Psoas muscle (tissue), 8 donors: ENCODE results near the gene ZNF639. TPM values are rescaled to one million over a fixed set of nuclear protein-coding genes. Genes with fewer than 3 reads are reported as not detected.
A peak's percentile ranks its signal among the peaks of the same experiment; 100 is the strongest.
"Not testable (repeated sequence)": the region's sequence is repeated elsewhere in the genome, so short reads cannot be mapped to it uniquely, and the experiment has no call there.

ENCODE experiments used
- ATAC-seq, 4 donors: fragments of 200-7000 bp; cut with Tn5 transposase; one replicate each; pipeline ENCODE4 v1.9.1; 2020; ENCODE audit warnings: moderate library complexity in 3 of 4, mild to moderate bottlenecking in 2 of 4
- DNase-seq, 2 donors: peaks; one replicate each; pipeline ENCODE4 v3.0.0-alpha.2; 2020
- H3K27ac ChIP-seq: fragments of 200-600 bp; one replicate; pipeline ENCODE4 v1.8.0; 2022
- H3K27me3 ChIP-seq, 3 donors: fragments of 200-600 bp in 1 of 3; one replicate each; pipeline versions ENCODE4 v1.6.1 to v1.8.0; 2013 to 2022; ENCODE audit warnings: low read length in 2 of 3, mild to moderate bottlenecking in 2 of 3, moderate library complexity in 1 of 3; ENCODE audit not compliant: insufficient read depth in 3 of 3
- H3K36me3 ChIP-seq, 2 donors: fragments of 200-600 bp in 1 of 2; one replicate each; pipeline versions ENCODE4 v1.6.1 to v1.8.0; 2013 to 2022; ENCODE audit warnings: low read depth in 1 of 2, mild to moderate bottlenecking in 1 of 2, moderate library complexity in 1 of 2; ENCODE audit not compliant: insufficient read depth in 1 of 2
- H3K4me1 ChIP-seq: fragments of 200-600 bp; one replicate; pipeline ENCODE4 v1.8.0; 2022
- H3K4me3 ChIP-seq: fragments of 200-600 bp; one replicate; pipeline ENCODE4 v1.8.0; 2022; ENCODE audit warnings: mild to moderate bottlenecking
- H3K9me3 ChIP-seq: fragments of 200-600 bp; one replicate; pipeline ENCODE4 v1.8.0; 2022
- WGBS, 3 donors: extraction: QIAGEN DNeasy Blood & Tissue Kit; methylation state at CpG; one replicate each; pipeline versions ENCODE4 v1.1.6 to v1.1.7; 2013; 5-methylcytosine and 5-hydroxymethylcytosine counted together
- intact Hi-C, 2 donors: fragments of 100-400 bp; cut with DNase I; formaldehyde crosslinking; loops; one replicate each; pipeline versions ENCODE4 v1.11.0 to v1.14.2; 2022
- long read RNA-seq, 2 donors: library from polyadenylated mRNA; unstranded; transcript quantifications; one replicate each; pipeline ENCODE4 v2.0.0, GENCODE V29; 2021
- polyA plus RNA-seq, 3 donors: library from polyadenylated mRNA; stranded (reverse); fragments of 200-250 nt; gene quantifications; one replicate each; pipeline ENCODE4 v1.2.3, GENCODE V29; 2013
- total RNA-seq, 4 donors: library from RNA; stranded (reverse); fragmentation: NEBNext Ultra II Directional in 2 of 4; extraction: Animal tissue kit (Norgen Biotek cat#: 25700) in 2 of 4; gene quantifications; one replicate each; pipeline versions ENCODE4 v1.2.1 to v1.2.4, GENCODE V29; 2021 to 2023
- TF ChIP-seq, protein P1 (sequence below): fragments of 200-600 bp; IDR thresholded peaks from one replicate; pipeline ENCODE4 v1.8.0; 2022; ENCODE audit warnings: antibody characterized with exemption
- donor health status: healthy with polysubstance abuse.
- donor health status: DM: no; HTN: no; CAD: no; lungs with moderate emphysema.
- donor health status: Bipolar disorder and iron deficiency.
- donor health status: healthy.
- donor health status: DM: yes; HTN: yes; CAD: no.
- donor health status: DM: no; HTN: no; CAD: no.
- donor health status: DM: no; HTN: no; CAD: no.
- donor health status: DM: yes; HTN: yes; CAD: no.

Gene ZNF639, protein sequence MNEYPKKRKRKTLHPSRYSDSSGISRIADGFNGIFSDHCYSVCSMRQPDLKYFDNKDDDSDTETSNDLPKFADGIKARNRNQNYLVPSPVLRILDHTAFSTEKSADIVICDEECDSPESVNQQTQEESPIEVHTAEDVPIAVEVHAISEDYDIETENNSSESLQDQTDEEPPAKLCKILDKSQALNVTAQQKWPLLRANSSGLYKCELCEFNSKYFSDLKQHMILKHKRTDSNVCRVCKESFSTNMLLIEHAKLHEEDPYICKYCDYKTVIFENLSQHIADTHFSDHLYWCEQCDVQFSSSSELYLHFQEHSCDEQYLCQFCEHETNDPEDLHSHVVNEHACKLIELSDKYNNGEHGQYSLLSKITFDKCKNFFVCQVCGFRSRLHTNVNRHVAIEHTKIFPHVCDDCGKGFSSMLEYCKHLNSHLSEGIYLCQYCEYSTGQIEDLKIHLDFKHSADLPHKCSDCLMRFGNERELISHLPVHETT
- 10 to 100 TPM; 22.9 to 30.7 (median 27.9) TPM for total RNA-seq
- polyA plus RNA-seq, result 10 to 100 TPM; 16.2 to 45.4 (median 25.8) TPM
- long read RNA-seq, donor 1, transcript ZNF639-207 (7 exons, 1,228 nt), result major isoform, 21 of 41 reads
- long read RNA-seq, donor 1, transcript ZNF639-209 (6 exons, 2,033 nt), result minor isoform, 8 of 41 reads
- long read RNA-seq, donor 1, partial matches to known transcripts, result 2 of 41 reads
- long read RNA-seq, donor 1, other reads (novel, unspliced or antisense), result 9 of 41 reads
- long read RNA-seq, donor 2, transcript ZNF639-209 (6 exons, 2,033 nt), result minor isoform, 20 of 67 reads
- long read RNA-seq, donor 2, transcript ZNF639-207 (7 exons, 1,228 nt), result major isoform, 36 of 67 reads
- long read RNA-seq, donor 2, partial matches to known transcripts, result 1 of 67 reads
- long read RNA-seq, donor 2, other reads (novel, unspliced or antisense), result 10 of 67 reads

DNA sequence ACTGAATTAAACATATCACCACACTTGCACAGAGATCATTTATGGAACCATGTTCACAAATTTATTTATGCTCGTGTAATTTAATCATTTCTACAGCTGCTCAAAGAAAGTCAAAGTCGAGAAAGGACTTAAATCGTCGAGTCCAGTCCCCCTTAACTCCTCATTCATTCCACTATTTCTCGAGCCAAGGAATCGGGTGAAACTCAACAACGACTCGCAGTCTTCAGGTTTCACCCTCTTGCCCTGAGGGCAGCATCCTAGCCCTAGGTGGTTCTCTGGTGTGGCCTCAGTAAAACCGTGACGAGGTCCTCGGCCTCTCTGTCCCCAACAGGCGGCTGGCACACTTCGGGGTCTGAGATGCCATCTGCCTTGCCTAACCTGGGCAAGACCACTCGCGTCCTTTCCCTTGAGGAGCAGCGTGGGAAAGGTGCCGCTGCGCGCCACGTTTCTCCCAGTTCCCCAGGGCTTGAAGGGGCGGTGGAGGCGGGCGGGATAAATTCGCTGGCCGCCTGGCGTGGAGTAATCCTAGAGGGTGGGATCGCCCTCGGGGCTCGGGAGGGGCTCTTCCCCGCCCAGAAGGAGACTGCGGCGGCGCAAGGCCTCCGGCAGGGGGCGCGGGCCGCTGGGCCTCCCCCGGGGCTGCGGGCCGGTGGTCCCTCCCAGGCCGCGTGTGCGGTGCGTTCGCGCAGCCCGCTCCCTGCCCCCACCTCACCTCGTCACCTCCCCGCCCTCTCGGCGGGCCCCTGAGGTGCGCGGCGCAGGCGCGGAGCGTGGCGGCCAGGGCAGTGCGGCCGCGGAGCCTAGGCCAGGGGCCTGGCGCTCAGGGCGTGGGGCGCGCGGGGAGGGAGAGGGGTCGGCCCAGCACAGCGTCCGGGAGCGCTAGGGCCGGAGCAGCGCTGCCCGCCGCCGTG, at the start of gene ZNF639:
ZNF639 (plus strand) TSS at position 746 of the 911 bp plus-strand sequence. CDS start 5,263 bp downstream, outside the sequence.
- ATAC-seq, result peak; percentile 91 to 96 (median 94)
- TF ChIP-seq, protein P1, sequence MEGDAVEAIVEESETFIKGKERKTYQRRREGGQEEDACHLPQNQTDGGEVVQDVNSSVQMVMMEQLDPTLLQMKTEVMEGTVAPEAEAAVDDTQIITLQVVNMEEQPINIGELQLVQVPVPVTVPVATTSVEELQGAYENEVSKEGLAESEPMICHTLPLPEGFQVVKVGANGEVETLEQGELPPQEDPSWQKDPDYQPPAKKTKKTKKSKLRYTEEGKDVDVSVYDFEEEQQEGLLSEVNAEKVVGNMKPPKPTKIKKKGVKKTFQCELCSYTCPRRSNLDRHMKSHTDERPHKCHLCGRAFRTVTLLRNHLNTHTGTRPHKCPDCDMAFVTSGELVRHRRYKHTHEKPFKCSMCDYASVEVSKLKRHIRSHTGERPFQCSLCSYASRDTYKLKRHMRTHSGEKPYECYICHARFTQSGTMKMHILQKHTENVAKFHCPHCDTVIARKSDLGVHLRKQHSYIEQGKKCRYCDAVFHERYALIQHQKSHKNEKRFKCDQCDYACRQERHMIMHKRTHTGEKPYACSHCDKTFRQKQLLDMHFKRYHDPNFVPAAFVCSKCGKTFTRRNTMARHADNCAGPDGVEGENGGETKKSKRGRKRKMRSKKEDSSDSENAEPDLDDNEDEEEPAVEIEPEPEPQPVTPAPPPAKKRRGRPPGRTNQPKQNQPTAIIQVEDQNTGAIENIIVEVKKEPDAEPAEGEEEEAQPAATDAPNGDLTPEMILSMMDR, result peak; percentile 87
- H3K27ac ChIP-seq, result peak within 1 kb of the TSS; percentile 94
- peaks cover 0 to 22% of the 10 kb centered on the region in 2 donors for H3K36me3 ChIP-seq
- 1% methylated on average over 28 to 73 of the region's 75 CpGs for WGBS, 3 donors
- peak; percentile 90 to 92 for DNase-seq
- peaks cover 13% of the 10 kb centered on the region for H3K4me1 ChIP-seq
- peak within 1 kb of the TSS; percentile 99 for H3K4me3 ChIP-seq
- H3K9me3 ChIP-seq, result no peaks in the 10 kb centered on the region
- H3K27me3 ChIP-seq, result no peaks in the 10 kb centered on the region
- intact Hi-C loops, result loop anchor here (2.0 to 5.0 kb wide), 3 partner anchors 24 to 240 kb away; partner anchors contain the start of genes ACTL6A (in 1 of the 2), MFN1 (in 1 of the 2) and PIK3CA (in 1 of the 2)

DNA sequence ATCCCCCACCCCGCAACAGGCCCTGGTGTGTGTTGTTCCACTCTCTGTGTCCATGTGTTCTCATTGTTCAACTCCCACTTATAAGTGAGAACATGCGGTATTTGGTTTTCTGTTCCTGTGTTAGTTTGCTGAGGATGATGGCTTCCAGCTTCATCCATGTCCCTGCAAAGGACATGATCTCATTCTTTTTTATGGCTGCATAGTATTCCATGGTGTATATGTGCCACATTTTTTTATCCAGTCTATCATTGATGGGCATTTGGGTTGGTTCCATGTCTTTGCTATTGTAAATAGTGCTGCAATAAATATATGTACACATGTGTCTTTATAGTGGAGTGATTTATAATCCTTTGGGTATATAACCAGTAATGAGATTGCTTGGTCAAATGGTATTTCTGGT, 48.4 kb upstream of the ZNF639 start:
- ATAC-seq, H3K36me3 ChIP-seq, H3K4me3 ChIP-seq, H3K27ac ChIP-seq, H3K9me3 ChIP-seq, DNase-seq, H3K4me1 ChIP-seq, intact Hi-C loops, H3K27me3 ChIP-seq: not testable (repeated sequence)
- WGBS, 3 donors, result 91 to 100% (median 97%) methylated on average over 2 of the region's 2 CpGs

DNA sequence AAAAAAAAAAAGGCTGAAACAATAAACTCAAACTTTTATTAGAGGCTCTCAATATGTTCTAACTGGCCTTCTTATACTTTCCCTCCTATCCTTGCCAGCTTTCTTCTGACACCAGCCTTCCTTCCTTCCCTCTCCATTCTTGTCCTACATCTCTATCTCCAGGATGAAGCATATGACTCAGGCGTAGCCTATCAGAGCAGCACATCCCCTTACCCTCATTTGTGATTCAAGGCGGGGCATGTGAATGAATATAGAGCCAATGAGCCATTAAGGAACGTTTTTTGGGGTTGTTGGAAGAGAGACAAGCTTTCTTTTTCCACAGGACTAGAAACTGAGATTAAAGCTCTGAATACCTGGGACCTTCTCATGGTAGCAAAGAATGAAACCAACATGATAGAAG, 46.8 kb upstream of the ZNF639 start:
- Histone ChIP-seq H3K27ac (no peak overlapping the region), H3K36me3 (no peaks in the 10 kb centered on the region), H3K27me3 (no peaks in the 10 kb centered on the region), H3K4me3 (no peak overlapping the region), H3K9me3 (no peaks in the 10 kb centered on the region), H3K4me1 (no peaks in the 10 kb centered on the region)
- intact Hi-C loops, result no loop called here
- WGBS, 3 donors, result 64 to 69% (median 65%) methylated on average over 3 of the region's 3 CpGs
- TF ChIP-seq, protein P1, result no peak
- ATAC-seq (no peak), DNase-seq (no peak)

DNA sequence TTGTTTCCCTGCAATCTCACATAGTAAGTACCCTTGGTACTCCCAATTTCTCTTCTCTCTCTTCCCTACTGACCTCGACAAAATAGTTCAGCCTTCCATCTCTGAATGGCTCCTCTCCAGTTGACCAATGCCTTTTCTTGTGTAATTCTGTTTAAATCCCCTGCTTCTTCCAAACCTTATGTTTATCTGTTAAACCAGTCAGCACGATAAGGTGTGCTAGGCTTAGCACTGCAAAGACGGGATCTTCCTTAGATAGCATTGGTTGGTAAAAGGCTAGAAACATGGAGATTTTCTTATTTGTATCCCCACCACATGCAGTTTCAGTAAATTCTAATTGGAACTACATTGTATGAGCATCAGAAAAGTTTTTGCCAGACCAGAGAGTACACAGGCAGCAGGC, 46.1 kb upstream of the ZNF639 start:
- Histone ChIP-seq H3K27ac (no peak overlapping the region), H3K9me3 (no peaks in the 10 kb centered on the region), H3K4me1 (no peaks in the 10 kb centered on the region), H3K4me3 (no peak overlapping the region), H3K27me3 (no peaks in the 10 kb centered on the region), H3K36me3 (no peaks in the 10 kb centered on the region)
- DNase-seq, result no peak
- intact Hi-C loops, result no loop called here
- TF ChIP-seq, protein P1, result no peak
- no peak for ATAC-seq
- 86 to 90% (median 88%) methylated on average over 3 of the region's 3 CpGs for WGBS, 3 donors
